Central memory CD8-positive, alpha-beta T cell (primary cell): ENCODE results near the gene MLST8.
A peak's percentile ranks its signal among the peaks of the same experiment; 100 is the strongest.

ENCODE experiments used
- ATAC-seq: fragments of 150-1000 bp; cut with Tn5 transposase; replicated peaks from 2 replicates; pipeline ENCODE4 v1.10.0; 2022; ENCODE audit warnings: mild to moderate bottlenecking, moderate FRiP score, moderate number of reproducible peaks; ENCODE audit not compliant: poor library complexity, severe bottlenecking; ENCODE audit errors: extremely low read depth
- DNase-seq, 2 donors: peaks; one replicate each; pipeline ENCODE4 v3.0.0; 2021; ENCODE audit warnings: low spot score in 2 of 2
- H3K27ac Mint-ChIP-seq: one replicate; pipeline ENCODE4 v1.8.0; 2022; ENCODE audit warnings: low read depth, mild to moderate bottlenecking, moderate library complexity, mixed read lengths
- H3K27me3 Mint-ChIP-seq: one replicate; pipeline ENCODE4 v1.8.0; 2022; ENCODE audit warnings: mixed read lengths
- H3K36me3 Mint-ChIP-seq: one replicate; pipeline ENCODE4 v1.8.0; 2022; ENCODE audit warnings: mild to moderate bottlenecking, moderate library complexity, mixed read lengths; ENCODE audit not compliant: insufficient read depth
- H3K4me1 Mint-ChIP-seq: one replicate; pipeline ENCODE4 v1.8.0; 2022; ENCODE audit warnings: mixed read lengths
- H3K4me3 Mint-ChIP-seq: one replicate; pipeline ENCODE4 v1.8.0; 2022; ENCODE audit warnings: mild to moderate bottlenecking, moderate library complexity, mixed read lengths
- H3K9me3 Mint-ChIP-seq: one replicate; pipeline ENCODE4 v1.8.0; 2022; ENCODE audit warnings: mixed read lengths

Gene MLST8

DNA sequence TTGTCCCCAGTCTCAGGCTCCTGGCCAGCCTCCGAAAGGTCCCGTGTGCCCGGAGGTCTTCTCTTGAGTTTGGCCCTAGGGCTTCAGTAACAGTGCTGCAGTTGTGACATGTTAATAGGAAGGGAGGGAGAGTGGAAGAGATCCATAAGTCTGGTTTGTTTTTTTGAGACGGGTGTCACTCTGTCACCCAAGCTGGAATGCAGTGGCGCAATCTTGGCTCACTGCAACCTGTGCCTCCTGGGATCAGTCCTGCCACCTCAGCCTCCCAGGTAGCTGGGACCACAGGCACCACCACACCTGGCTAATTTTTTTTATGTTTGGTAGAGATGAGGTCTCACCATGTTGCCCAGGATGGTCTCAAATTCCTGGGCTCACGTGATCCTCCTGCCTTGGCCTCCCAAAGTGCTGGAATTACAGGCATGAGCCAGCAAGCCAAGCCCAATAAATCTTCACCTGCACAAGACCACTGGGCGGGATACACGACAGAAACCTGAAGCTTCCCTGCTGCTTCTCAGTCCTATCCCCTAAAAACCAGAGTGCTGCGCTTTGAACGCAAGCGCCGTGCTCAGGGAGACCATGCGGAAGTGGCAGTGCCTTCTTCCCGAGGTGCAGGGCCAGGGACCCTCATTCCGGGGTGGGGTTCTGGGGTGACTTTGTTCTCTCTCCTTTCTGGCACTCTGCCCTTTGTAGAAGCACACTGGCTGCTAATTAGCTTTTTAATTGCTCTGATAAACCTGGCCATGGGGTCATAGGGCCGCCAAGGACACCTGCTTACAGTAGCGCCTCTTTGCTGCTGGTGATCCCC is 38.8 kb upstream of the MLST8 start:
- ATAC-seq (no peak), DNase-seq (no peak)
- no peaks in the 10 kb centered on the region for H3K9me3 Mint-ChIP-seq
- peak overlapping the region; percentile 78 for H3K27ac Mint-ChIP-seq
- H3K27me3 Mint-ChIP-seq: no peaks in the 10 kb centered on the region
- H3K4me3 Mint-ChIP-seq: no peak overlapping the region
- H3K4me1 Mint-ChIP-seq: peaks cover 4% of the 10 kb centered on the region
- no peaks in the 10 kb centered on the region for H3K36me3 Mint-ChIP-seq

DNA sequence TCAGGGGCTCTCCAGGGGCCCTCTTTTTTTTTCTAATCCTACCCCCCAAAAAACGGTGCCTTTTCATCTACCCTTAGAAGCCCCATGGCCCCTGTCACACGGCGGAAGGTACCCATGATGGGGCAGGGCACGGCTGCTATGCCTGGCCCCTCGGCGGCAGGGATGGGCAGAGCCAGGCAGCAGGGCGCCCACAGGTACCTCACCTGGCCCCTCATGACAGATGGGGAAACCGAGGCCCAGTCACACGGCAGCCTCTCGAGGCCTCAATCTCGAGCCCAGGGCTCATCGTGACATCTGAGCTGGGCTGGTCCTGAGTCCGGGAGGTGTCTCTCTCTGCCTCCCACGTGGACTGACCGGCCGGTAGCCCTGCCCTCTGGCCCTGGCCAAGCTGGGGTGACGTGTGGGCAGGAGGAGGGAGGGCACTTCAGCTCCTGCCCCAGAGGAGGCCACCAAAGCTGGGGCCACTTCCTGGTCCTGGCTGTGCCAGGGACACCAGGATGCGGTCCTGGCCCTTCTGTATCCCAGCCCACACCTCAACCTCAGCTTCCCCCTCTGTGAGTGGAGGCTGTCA is 38.1 kb upstream of the MLST8 start:
- no peak overlapping the region for H3K4me3 Mint-ChIP-seq
- H3K9me3 Mint-ChIP-seq: no peaks in the 10 kb centered on the region
- H3K27me3 Mint-ChIP-seq: no peaks in the 10 kb centered on the region
- ATAC-seq: no peak
- H3K36me3 Mint-ChIP-seq: no peaks in the 10 kb centered on the region
- peaks cover 4% of the 10 kb centered on the region for H3K4me1 Mint-ChIP-seq
- DNase-seq: no peak
- peak overlapping the region; percentile 64 for H3K27ac Mint-ChIP-seq

DNA sequence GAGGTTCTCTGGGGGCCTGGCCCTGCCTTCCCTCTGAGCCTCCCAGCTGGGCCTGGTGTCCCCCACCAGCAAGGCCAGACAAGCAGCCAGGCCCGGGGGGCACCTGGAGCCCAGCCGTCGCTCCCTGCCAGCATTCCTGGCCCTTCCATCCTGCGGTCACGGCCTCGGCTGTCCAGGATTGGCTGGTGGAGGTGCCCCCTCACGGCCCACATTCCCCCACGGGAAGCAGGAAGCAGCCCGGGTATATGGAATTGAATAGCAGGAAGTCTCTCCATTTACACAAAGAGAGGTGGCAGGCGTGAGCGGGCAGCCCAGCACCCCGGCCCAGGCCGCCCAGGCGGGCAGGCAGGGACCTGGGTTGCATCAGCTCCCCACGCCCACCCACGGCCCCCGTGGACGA is 35.2 kb upstream of the MLST8 start:
- Mint-ChIP-seq H3K4me1 (peaks cover 4% of the 10 kb centered on the region), H3K36me3 (peaks cover 2% of the 10 kb centered on the region), H3K27me3 (no peaks in the 10 kb centered on the region), H3K9me3 (no peaks in the 10 kb centered on the region), H3K27ac (no peak overlapping the region), H3K4me3 (no peak overlapping the region)
- no peak for DNase-seq
- ATAC-seq: no peak

DNA sequence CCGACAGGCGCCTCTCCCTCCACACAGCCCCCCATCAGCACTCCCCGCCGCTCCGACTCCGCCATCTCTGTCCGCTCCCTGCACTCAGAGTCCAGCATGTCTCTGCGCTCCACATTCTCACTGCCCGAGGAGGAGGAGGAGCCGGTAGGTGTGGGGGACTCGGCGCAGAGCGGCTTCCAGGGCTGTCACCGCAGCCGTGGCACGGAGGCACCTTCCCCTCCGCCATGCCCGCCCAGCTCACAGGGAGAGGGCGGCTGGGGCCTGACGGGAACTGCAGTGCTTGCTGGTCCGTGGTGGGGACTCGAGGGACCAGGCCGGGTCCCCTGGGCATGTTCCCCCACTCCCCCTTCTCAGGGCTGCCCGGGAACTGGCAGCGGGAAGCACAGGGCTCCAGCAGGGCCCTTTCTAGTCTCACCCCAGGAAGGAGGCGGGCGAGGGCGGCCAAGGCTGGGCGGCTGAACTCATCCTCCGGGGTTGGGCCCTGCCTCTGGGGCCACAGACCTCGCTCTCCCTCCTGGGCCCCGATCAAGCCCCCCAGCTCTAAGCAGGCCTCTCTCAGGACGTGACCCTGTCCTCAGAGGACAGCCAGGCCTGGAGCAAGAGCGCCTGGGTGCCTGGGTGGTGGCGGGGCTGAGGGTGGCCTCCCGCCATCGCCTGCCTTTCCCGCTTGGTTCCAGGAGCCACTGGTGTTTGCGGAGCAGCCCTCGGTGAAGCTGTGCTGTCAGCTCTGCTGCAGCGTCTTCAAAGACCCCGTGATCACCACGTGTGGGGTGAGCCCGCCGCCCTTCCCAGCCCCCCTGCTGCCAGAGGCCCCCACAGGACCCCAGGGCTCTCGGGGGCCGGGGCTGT is 34.4 kb upstream of the MLST8 start:
- ATAC-seq (no peak), DNase-seq (no peak)
- peaks cover 4% of the 10 kb centered on the region for H3K4me1 Mint-ChIP-seq
- no peaks in the 10 kb centered on the region for H3K27me3 Mint-ChIP-seq
- H3K27ac Mint-ChIP-seq: no peak overlapping the region
- H3K36me3 Mint-ChIP-seq: peaks cover 2% of the 10 kb centered on the region
- H3K4me3 Mint-ChIP-seq: no peak overlapping the region
- H3K9me3 Mint-ChIP-seq: no peaks in the 10 kb centered on the region

DNA sequence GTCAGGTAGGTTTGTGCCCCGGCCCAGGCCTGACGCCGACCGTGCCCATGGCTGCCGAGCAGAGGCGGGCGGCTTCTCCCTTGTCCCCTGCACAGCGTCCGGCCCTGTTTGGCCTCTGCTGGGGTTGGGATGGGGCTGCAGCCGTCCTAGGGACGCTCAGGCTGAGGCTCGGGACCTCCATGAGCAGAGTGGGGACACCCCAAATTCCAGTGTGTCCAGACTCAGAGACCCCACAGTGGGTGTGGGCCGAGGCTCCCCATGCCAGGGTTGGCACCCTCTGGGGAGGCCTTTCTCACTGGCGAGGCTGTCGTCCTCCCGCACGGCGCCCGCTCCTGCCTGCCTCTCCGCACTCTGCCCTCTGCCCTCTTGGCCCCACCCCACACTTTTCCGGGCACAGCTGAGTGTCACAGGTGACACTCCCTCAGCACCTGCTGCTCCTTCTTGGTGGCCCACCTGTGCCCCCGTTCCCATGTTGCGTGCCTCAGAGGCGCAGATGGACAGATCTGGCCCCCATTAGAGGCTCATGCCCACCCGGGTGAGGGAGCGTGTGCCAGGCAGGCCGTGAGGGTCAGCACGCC is 33.6 kb upstream of the MLST8 start:
- no peaks in the 10 kb centered on the region for H3K4me1 Mint-ChIP-seq
- ATAC-seq: no peak
- no peaks in the 10 kb centered on the region for H3K27me3 Mint-ChIP-seq
- no peak overlapping the region for H3K4me3 Mint-ChIP-seq
- H3K9me3 Mint-ChIP-seq: no peaks in the 10 kb centered on the region
- H3K27ac Mint-ChIP-seq: no peak overlapping the region
- DNase-seq: no peak
- H3K36me3 Mint-ChIP-seq: peaks cover 2% of the 10 kb centered on the region

DNA sequence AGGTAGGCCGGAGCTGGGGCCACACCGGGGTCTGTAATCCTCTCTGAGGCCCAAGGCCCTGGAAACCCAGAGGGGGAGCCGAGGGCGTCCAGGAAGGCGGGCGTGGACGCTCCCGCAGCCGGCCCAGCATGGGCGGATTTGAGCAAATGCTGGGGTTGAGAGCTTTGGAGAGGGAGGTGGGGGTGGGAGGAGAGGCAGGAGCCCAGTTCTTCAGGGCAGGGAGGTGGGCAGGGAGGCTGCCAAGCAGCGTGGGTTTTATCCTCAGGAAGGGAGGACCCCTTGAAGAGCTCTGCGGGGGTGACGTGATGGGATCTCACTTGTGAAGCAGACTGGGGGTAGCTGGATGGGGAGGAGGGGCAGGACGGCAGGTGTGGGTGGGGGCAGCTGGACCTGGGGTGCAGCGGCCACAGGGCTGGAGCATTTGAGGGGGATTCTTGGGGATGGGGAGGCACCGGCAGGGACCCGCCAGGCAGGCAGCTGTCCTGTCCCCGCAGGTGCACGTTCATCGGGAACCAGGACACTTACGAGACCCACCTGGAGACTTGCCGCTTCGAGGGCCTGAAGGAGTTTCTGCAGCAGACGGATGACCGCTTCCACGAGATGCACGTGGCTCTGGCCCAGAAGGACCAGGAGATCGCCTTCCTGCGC is 32.4 kb upstream of the MLST8 start:
- ATAC-seq: no peak
- Mint-ChIP-seq H3K4me1 (no peaks in the 10 kb centered on the region), H3K4me3 (no peak overlapping the region), H3K27ac (no peak overlapping the region), H3K36me3 (peaks cover 3% of the 10 kb centered on the region), H3K9me3 (no peaks in the 10 kb centered on the region), H3K27me3 (no peaks in the 10 kb centered on the region)
- DNase-seq: no peak

DNA sequence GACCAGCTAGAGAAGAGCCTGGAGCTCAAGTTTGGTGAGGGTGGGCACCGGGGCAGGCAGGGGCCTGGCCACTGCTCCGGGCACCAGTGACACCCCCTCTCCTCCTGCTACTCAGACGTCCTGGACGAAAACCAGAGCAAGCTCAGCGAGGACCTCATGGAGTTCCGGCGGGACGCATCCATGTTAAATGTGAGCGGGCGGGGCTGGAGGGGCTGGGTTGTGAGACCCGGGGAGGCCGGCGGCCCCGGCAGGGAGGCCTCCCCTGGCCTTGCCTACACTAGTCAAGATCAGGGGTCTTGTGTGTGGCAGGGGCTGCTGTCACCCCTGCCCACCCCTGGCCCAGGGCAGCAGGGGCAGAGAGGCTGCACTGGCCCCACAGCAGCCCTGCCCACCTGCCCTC is 31.9 kb upstream of the MLST8 start:
- Mint-ChIP-seq H3K36me3 (peaks cover 3% of the 10 kb centered on the region), H3K4me1 (no peaks in the 10 kb centered on the region), H3K27ac (no peak overlapping the region), H3K9me3 (no peaks in the 10 kb centered on the region), H3K27me3 (no peaks in the 10 kb centered on the region), H3K4me3 (no peak overlapping the region)
- DNase-seq: no peak
- no peak for ATAC-seq

DNA sequence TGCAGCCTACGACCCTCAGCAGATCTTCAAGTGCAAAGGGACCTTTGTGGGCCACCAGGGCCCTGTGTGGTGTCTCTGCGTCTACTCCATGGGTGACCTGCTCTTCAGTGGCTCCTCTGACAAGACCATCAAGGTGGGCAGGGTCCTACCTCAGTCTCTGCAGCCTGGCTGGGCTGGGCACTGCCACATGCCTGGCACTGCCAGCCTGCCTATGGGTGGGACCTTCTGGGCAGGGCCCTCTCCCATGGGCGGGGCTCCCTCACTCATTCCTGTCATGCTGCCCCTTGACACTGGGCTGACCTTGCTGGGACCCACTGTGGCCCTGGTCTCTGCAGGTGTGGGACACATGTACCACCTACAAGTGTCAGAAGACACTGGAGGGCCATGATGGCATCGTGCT is 31.3 kb upstream of the MLST8 start:
- Mint-ChIP-seq H3K27ac (no peak overlapping the region), H3K4me1 (no peaks in the 10 kb centered on the region), H3K4me3 (no peak overlapping the region), H3K36me3 (peaks cover 5% of the 10 kb centered on the region), H3K27me3 (no peaks in the 10 kb centered on the region), H3K9me3 (no peaks in the 10 kb centered on the region)
- ATAC-seq: no peak
- no peak for DNase-seq

DNA sequence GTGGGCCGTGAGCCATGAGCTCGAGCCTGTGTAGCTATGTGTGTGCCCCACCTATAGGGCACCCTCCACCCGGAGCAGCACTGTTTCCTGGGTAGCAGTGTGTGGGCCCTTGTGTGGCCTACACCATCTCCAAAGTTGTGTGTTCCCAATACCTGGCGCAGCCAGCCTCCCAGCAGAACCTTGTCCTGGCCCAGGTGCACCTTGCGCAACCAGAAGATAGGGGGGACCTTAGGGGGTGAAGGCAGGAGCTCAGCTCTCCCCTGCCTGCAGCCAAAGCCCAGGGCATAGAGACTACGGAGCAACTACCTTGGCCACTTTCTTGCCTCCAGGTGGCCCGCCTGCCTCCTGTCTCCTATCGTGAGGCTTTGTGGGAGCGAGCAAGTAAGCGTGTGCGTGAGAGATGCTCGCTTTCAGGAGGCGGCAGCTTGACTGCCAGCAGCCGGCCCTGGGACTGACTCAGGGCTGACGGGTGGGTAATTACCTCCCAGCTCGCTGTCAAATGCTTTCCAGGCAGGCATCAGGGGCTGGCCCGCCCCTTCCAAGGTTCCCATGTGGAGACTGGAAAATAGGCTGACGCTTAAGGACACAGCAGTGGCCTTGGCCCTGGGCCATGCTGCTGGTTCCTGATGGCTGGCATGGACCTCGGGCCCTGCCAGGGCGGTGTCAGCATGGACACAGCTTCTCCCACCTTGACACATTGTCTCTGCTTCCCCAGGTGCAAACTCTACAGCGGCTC is 30.7 kb upstream of the MLST8 start:
- Mint-ChIP-seq H3K4me3 (no peak overlapping the region), H3K27me3 (no peaks in the 10 kb centered on the region), H3K27ac (no peak overlapping the region), H3K36me3 (peaks cover 6% of the 10 kb centered on the region), H3K4me1 (no peaks in the 10 kb centered on the region), H3K9me3 (no peaks in the 10 kb centered on the region)
- DNase-seq (no peak), ATAC-seq (no peak)

DNA sequence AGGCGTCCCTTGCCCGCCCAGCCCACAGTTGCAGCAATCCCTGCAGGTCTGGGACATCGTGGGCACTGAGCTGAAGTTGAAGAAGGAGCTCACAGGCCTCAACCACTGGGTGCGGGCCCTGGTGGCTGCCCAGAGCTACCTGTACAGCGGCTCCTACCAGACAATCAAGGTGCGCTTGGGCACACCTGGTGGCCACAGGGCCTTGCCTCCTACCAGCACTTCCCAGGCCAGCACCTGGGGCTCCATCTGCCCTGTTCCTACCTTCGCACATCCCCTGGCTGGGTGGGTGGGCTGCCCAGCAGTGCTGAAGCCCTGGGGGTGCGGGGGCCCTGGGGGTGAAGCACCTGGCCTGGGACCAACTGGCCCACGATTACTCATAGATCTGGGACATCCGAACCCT is 29.8 kb upstream of the MLST8 start:
- peaks cover 6% of the 10 kb centered on the region for H3K36me3 Mint-ChIP-seq
- no peak for ATAC-seq
- H3K9me3 Mint-ChIP-seq: no peaks in the 10 kb centered on the region
- H3K27ac Mint-ChIP-seq: no peak overlapping the region
- H3K4me1 Mint-ChIP-seq: no peaks in the 10 kb centered on the region
- H3K4me3 Mint-ChIP-seq: no peak overlapping the region
- H3K27me3 Mint-ChIP-seq: no peaks in the 10 kb centered on the region
- DNase-seq: no peak

DNA sequence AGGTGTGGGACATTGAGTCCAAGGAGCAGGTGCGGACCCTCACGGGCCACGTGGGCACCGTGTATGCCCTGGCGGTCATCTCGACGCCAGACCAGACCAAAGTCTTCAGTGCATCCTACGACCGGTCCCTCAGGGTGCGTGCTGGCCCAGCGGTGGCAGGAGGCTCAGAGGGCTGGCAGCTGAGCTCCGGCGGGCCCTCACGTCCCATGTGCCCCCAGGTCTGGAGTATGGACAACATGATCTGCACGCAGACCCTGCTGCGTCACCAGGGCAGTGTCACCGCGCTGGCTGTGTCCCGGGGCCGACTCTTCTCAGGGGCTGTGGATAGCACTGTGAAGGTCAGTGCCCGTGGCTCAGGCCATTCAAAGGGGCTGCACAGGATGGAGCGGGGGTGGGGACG is 29.2 kb upstream of the MLST8 start:
- H3K27me3 Mint-ChIP-seq: no peaks in the 10 kb centered on the region
- no peaks in the 10 kb centered on the region for H3K4me1 Mint-ChIP-seq
- ATAC-seq: no peak
- no peak for DNase-seq
- H3K4me3 Mint-ChIP-seq: no peak overlapping the region
- peaks cover 6% of the 10 kb centered on the region for H3K36me3 Mint-ChIP-seq
- no peak overlapping the region for H3K27ac Mint-ChIP-seq
- H3K9me3 Mint-ChIP-seq: no peaks in the 10 kb centered on the region

DNA sequence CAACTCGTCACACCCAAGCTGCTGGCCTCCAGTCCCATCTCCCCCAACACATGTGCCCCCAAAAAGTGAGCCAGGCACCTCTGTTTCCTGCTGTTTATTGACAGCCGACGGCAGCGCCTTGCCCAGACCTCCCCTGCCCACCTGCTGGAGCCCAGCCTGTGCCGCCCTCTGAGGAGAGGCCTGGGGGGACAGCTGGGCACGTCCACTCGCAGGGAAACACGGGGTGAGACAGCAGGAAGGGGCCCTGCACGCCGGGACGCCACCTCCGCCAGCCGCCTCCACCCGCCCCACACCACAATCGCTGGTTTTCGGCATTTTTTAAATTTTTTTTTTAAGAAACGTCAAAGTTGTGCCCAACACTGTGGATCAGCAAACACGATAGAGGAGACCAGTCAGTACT is 28.2 kb upstream of the MLST8 start:
- no peak overlapping the region for H3K4me3 Mint-ChIP-seq
- H3K9me3 Mint-ChIP-seq: no peaks in the 10 kb centered on the region
- H3K36me3 Mint-ChIP-seq: peaks cover 6% of the 10 kb centered on the region
- no peak for DNase-seq
- no peak overlapping the region for H3K27ac Mint-ChIP-seq
- H3K4me1 Mint-ChIP-seq: peaks cover 5% of the 10 kb centered on the region
- ATAC-seq: no peak
- H3K27me3 Mint-ChIP-seq: no peaks in the 10 kb centered on the region
